GM23338 (cell line): ENCODE measurements around the gene BRD7. TPM values are rescaled to one million over a fixed set of nuclear protein-coding genes. Genes with fewer than 3 reads are reported as not detected.

Source experiments
- ATAC-seq: fragments of 200-7000 bp; cut with Tn5 transposase; 3 replicates; pipeline ENCODE4 v1.9.1; 2020
- DNase-seq: peaks from one replicate; pipeline ENCODE4 v3.0.0-alpha.2; 2015; ENCODE audit warnings: low spot score
- H2AFZ ChIP-seq: fragments of 200-600 bp; sonication (generic); 2 replicates; pipeline ENCODE4 v1.8.0; 2016; ENCODE audit warnings: antibody characterized with exemption, mild to moderate bottlenecking, moderate library complexity
- H3F3A ChIP-seq: fragments of 200-600 bp; sonication (generic); replicated peaks from 2 replicates; pipeline ENCODE4 v1.8.0; 2017; ENCODE audit warnings: antibody characterized with exemption, mixed run types, low read depth
- H3K27ac ChIP-seq: fragments of 200-600 bp; sonication (generic); 2 replicates; pipeline ENCODE4 v1.6.1; 2016; ENCODE audit warnings: low read depth
- H3K27me3 ChIP-seq: fragments of 200-600 bp; sonication (generic); 2 replicates; pipeline ENCODE4 v1.8.0; 2016; ENCODE audit warnings: mild to moderate bottlenecking, mixed run types, moderate library complexity; ENCODE audit not compliant: insufficient read depth
- H3K36me3 ChIP-seq: fragments of 200-600 bp; sonication (generic); 2 replicates; pipeline ENCODE4 v1.8.0; 2016; ENCODE audit warnings: mild to moderate bottlenecking; ENCODE audit not compliant: insufficient read depth
- H3K4me1 ChIP-seq: fragments of 200-600 bp; sonication (generic); 2 replicates; pipeline ENCODE4 v1.8.0; 2016; ENCODE audit warnings: mild to moderate bottlenecking, moderate library complexity; ENCODE audit not compliant: insufficient read depth
- H3K4me2 ChIP-seq: fragments of 200-600 bp; sonication (generic); 2 replicates; pipeline ENCODE4 v1.7.1; 2017; ENCODE audit warnings: mixed run types
- H3K4me3 ChIP-seq: fragments of 200-600 bp; sonication (generic); 2 replicates; pipeline ENCODE4 v1.6.1; 2016; ENCODE audit warnings: mixed run types
- H3K79me2 ChIP-seq: fragments of 200-600 bp; sonication (generic); replicated peaks from 2 replicates; pipeline ENCODE4 v1.8.0; 2017; ENCODE audit warnings: mild to moderate bottlenecking; ENCODE audit not compliant: insufficient read depth
- H3K9me2 ChIP-seq: fragments of 200-600 bp; sonication (generic); 2 replicates; pipeline ENCODE4 v1.8.0; 2017; ENCODE audit not compliant: insufficient read depth
- H4K20me1 ChIP-seq: fragments of 200-600 bp; sonication (generic); replicated peaks from 2 replicates; pipeline ENCODE4 v1.8.0; 2017; ENCODE audit warnings: mild to moderate bottlenecking; ENCODE audit not compliant: insufficient read depth
- H3K27ac Mint-ChIP-seq: 2 replicates; pipeline ENCODE4 v1.8.0; 2020; ENCODE audit warnings: inconsistent platforms, mild to moderate bottlenecking, moderate library complexity, mixed read lengths
- H3K27me3 Mint-ChIP-seq: 3 replicates; pipeline ENCODE4 v1.8.0; 2022; ENCODE audit warnings: low read depth, mild to moderate bottlenecking, moderate library complexity, mixed read lengths, inconsistent platforms; ENCODE audit not compliant: insufficient read depth, poor library complexity
- H3K36me3 Mint-ChIP-seq: 3 replicates; pipeline ENCODE4 v1.8.0; 2021; ENCODE audit warnings: low read depth, mild to moderate bottlenecking, inconsistent platforms, moderate library complexity, mixed read lengths
- H3K4me1 Mint-ChIP-seq: 3 replicates; pipeline ENCODE4 v1.8.0; 2020; ENCODE audit warnings: mild to moderate bottlenecking, inconsistent platforms, mixed read lengths
- H3K4me3 Mint-ChIP-seq: 3 replicates; pipeline ENCODE4 v1.8.0; 2021; ENCODE audit warnings: moderate library complexity, mild to moderate bottlenecking, inconsistent platforms, mixed read lengths
- H3K9me3 Mint-ChIP-seq: 3 replicates; pipeline ENCODE4 v1.8.0; 2020; ENCODE audit warnings: moderate library complexity, mild to moderate bottlenecking, inconsistent platforms, mixed read lengths
- CREB1 ChIP-seq: fragments of 250-450 bp; sonication (Bioruptor Pico); IDR thresholded peaks from 2 replicates; pipeline ENCODE4 v1.5.0; 2020; ENCODE audit warnings: low read depth, mild to moderate bottlenecking, moderate library complexity
- CTCF ChIP-seq, 2 experiments: fragments of 200-600 bp in 1 of 2; sonication (generic) in 1 of 2; conservative IDR thresholded peaks; 2 replicates each; pipeline versions ENCODE4 v1.5.1 to v1.6.1; 2016 to 2017; ENCODE audit warnings: antibody characterized with exemption in 2 of 2, low read depth in 2 of 2, mild to moderate bottlenecking in 2 of 2, moderate library complexity in 1 of 2
- ETS1 ChIP-seq: IDR thresholded peaks from 2 replicates; pipeline ENCODE4 v1.6.1; 2016; ENCODE audit warnings: antibody characterized with exemption
- EZH2 ChIP-seq: fragments of 200-600 bp; sonication (generic); IDR thresholded peaks from one replicate; pipeline ENCODE4 v1.8.0; 2017; ENCODE audit warnings: antibody characterized with exemption, mild to moderate bottlenecking, low read depth; ENCODE audit not compliant: unreplicated experiment
- EZH2phosphoT487 ChIP-seq: fragments of 200-600 bp; sonication (generic); IDR thresholded peaks from one replicate; pipeline ENCODE4 v1.8.1; 2018; ENCODE audit warnings: antibody characterized with exemption; ENCODE audit not compliant: unreplicated experiment
- JUNB ChIP-seq: IDR thresholded peaks from one replicate; pipeline ENCODE4 v1.6.1; 2016; ENCODE audit warnings: antibody characterized with exemption; ENCODE audit not compliant: unreplicated experiment
- NANOG ChIP-seq: IDR thresholded peaks from 2 replicates; pipeline ENCODE4 v1.6.1; 2016; ENCODE audit warnings: antibody characterized with exemption, borderline replicate concordance
- POLR2AphosphoS5 ChIP-seq: IDR thresholded peaks from 2 replicates; pipeline ENCODE4 v1.6.1; 2016; ENCODE audit warnings: antibody characterized with exemption, low read depth
- REST ChIP-seq: IDR thresholded peaks from one replicate; pipeline ENCODE4 v1.6.1; 2018; ENCODE audit warnings: antibody characterized with exemption; ENCODE audit not compliant: unreplicated experiment
- ZNF114 ChIP-seq: fragments of 250-450 bp; sonication (Bioruptor Pico); IDR thresholded peaks from 2 replicates; pipeline ENCODE4 v1.5.0; 2020; ENCODE audit warnings: mild to moderate bottlenecking, moderate library complexity
- ZNF331 ChIP-seq: fragments of 250-450 bp; sonication (Bioruptor Pico); IDR thresholded peaks from 2 replicates; pipeline ENCODE4 v1.5.0; 2020; ENCODE audit warnings: low read depth, mild to moderate bottlenecking, moderate library complexity
- ZNF462 ChIP-seq: fragments of 250-450 bp; sonication (Bioruptor Pico); IDR thresholded peaks from 2 replicates; pipeline ENCODE4 v1.5.0; 2020; ENCODE audit warnings: mild to moderate bottlenecking, moderate library complexity
- polyA plus RNA-seq: library from polyadenylated mRNA; unstranded; fragments of >200 nt; fragmentation: Nextera tagmentation; extraction: Ambion mirVana; gene quantifications from 2 replicates; pipeline ENCODE4 v1.2.1, GENCODE V29; 2016
- total RNA-seq: library from RNA; depleted of rRNA; stranded (reverse); fragments of >200 nt; shearing (Covaris generic); gene quantifications from 2 replicates; pipeline ENCODE4 v1.2.3, GENCODE V29; 2014

BRD7 gene
- total and polyA plus RNA-seq, 2 experiments from 2014 or later: 93.0 to 149 TPM

GRCh38 chr16:50316102-50316847, 52.5 kb downstream of the BRD7 start:
- ATAC-seq (no peak), DNase-seq (no peak)
- Histone ChIP-seq H3K4me3 (no peak overlapping the region), H3K27ac (no peak overlapping the region), H4K20me1 (0 out of 2 replicates have a peak, but pooled peaks cover 4% of the 10 kb centered on the region), H3K79me2 (no peaks in the 10 kb centered on the region), H3K4me1 (no peaks in the 10 kb centered on the region), H3F3A (no peaks in the 10 kb centered on the region), H2AFZ (no peak overlapping the region), H3K9me2 (no peaks in the 10 kb centered on the region), H3K4me2 (no peak overlapping the region), H3K27me3 (no peaks in the 10 kb centered on the region), H3K36me3 (peaks cover 42% of the 10 kb centered on the region)
- H3K4me1 Mint-ChIP-seq: no peaks in the 10 kb centered on the region
- H3K9me3 Mint-ChIP-seq: no peaks in the 10 kb centered on the region
- TF ChIP-seq NANOG (no peak), EZH2 (no peak), CREB1 (CRISPR knock-in tag) (no peak), CTCF (conservative IDR thresholded peaks at IDR 0.05; ENCODE audit: low read depth in 2 of 2) (no peak), POLR2AphosphoS5 (no peak), JUNB (no peak), ZNF331 (CRISPR knock-in tag) (no peak), ETS1 (no peak), ZNF462 (CRISPR knock-in tag) (no peak), ZNF114 (CRISPR knock-in tag) (no peak), EZH2phosphoT487 (no peak), REST (no peak)
- H3K4me3 Mint-ChIP-seq: no peak overlapping the region
- no peak overlapping the region; the same call in 1 of the 2 replicates for H3K27ac Mint-ChIP-seq
- H3K36me3 Mint-ChIP-seq: peaks cover 50% of the 10 kb centered on the region
- peaks cover 10% of the 10 kb centered on the region for H3K27me3 Mint-ChIP-seq
